ENCODE data around the gene SENP5.
"Not testable (repeated sequence)": the region's sequence is repeated elsewhere in the genome, so short reads cannot be mapped to it uniquely, and the experiment has no call there.

The SENP5 gene

GRCh38 chr3:196938124-196938523, 70.4 kb downstream of the SENP5 start:
- TF ChIP-seq CTCF (IDR thresholded peaks at IDR 0.05; ENCODE audit: insufficient read depth, missing control alignments) = no peak
- FAIRE-seq (no peak), DNase-seq (ENCODE audit: insufficient read length, low spot score) (no peak)

- DNase-seq (ENCODE audit: insufficient read length, low spot score) = no peak
- FAIRE-seq = no peak
- TF ChIP-seq CTCF (IDR thresholded peaks at IDR 0.05; ENCODE audit: insufficient read depth, missing control alignments) = no peak
Observed at GRCh38 chr3:196938576-196938975, 70.9 kb downstream of the SENP5 start.

GRCh38 chr3:196941729-196942225, 74.1 kb downstream of the SENP5 start:
- TF ChIP-seq CTCF (IDR thresholded peaks at IDR 0.05; ENCODE audit: insufficient read depth, missing control alignments) = no peak
- DNase-seq (ENCODE audit: insufficient read length, low spot score) = no peak
- FAIRE-seq = no peak

- FAIRE-seq = no peak
- peak; percentile 44 for TF ChIP-seq CTCF (IDR thresholded peaks at IDR 0.05; ENCODE audit: insufficient read depth, missing control alignments)
- DNase-seq (ENCODE audit: insufficient read length, low spot score) = peak; percentile 69
Observed at GRCh38 chr3:196942226-196942914, 74.7 kb downstream of the SENP5 start, which contains the start of gene NCBP2. Gene NCBP2, minus strand, starts transcription at chr3:196942528. Its CDS starts 25 bp downstream, at chr3:196942503.

- DNase-seq (ENCODE audit: insufficient read length, low spot score) (no peak), FAIRE-seq (no peak)
- no peak for TF ChIP-seq CTCF (IDR thresholded peaks at IDR 0.05; ENCODE audit: insufficient read depth, missing control alignments)
Observed at GRCh38 chr3:196942915-196943277, 75.2 kb downstream of the SENP5 start.

GRCh38 chr3:196944037-196944790, 76.5 kb downstream of the SENP5 start:
- not testable (repeated sequence) for FAIRE-seq; DNase-seq (ENCODE audit: insufficient read length, low spot score)

- FAIRE-seq = no peak
- no peak for TF ChIP-seq CTCF (IDR thresholded peaks at IDR 0.05; ENCODE audit: insufficient read depth, missing control alignments)
- no peak for DNase-seq (ENCODE audit: insufficient read length, low spot score)
Observed at GRCh38 chr3:196947136-196947859, 79.6 kb downstream of the SENP5 start.

Data from D721Med (cell line).